ENCODE data around the gene DRC7.

Gene DRC7

GRCh38 chr16:57649443-57649751, 45.2 kb upstream of the DRC7 start:
- Histone ChIP-seq H4K20me1 (ENCODE audit: insufficient read depth, low read length) (peaks cover 4% of the 10 kb centered on the region; the same call in 1 of the 2 replicates), H3K79me2 (ENCODE audit: low read length) (no peaks in the 10 kb centered on the region), H3K9me3 (ENCODE audit: insufficient read depth, low read length) (no peaks in the 10 kb centered on the region), H3K9ac (ENCODE audit: low read length) (no peak overlapping the region), H3K27ac (ENCODE audit: low read length) (no peak overlapping the region), H3K4me1 (ENCODE audit: low read length) (peaks cover 22% of the 10 kb centered on the region), H3K36me3 (replicated peaks; ENCODE audit: low read depth, low read length) (no peaks in the 10 kb centered on the region), H2AFZ (ENCODE audit: low read depth, low read length) (no peak overlapping the region), H3K4me3 (ENCODE audit: low read length) (no peak overlapping the region), H3K27me3 (ENCODE audit: low read depth, low read length) (peaks cover 32% of the 10 kb centered on the region), H3K4me2 (ENCODE audit: low read length) (no peak overlapping the region)
- TF ChIP-seq CTCF (IDR thresholded peaks at IDR 0.05; ENCODE audit: low read depth, low read length) = no peak
- no peak for TF ChIP-seq EZH2phosphoT487 (IDR thresholded peaks at IDR 0.05; ENCODE audit: low read depth)

- no peak overlapping the region for H3K27ac ChIP-seq (ENCODE audit: low read length)
- TF ChIP-seq CTCF (IDR thresholded peaks at IDR 0.05; ENCODE audit: low read depth, low read length) (no peak), EZH2phosphoT487 (IDR thresholded peaks at IDR 0.05; ENCODE audit: low read depth) (no peak)
- no peaks in the 10 kb centered on the region for H3K36me3 ChIP-seq (replicated peaks; ENCODE audit: low read depth, low read length)
- no peaks in the 10 kb centered on the region for H3K79me2 ChIP-seq (ENCODE audit: low read length)
- no peak overlapping the region for H3K4me3 ChIP-seq (ENCODE audit: low read length)
- peaks cover 33% of the 10 kb centered on the region for H3K27me3 ChIP-seq (ENCODE audit: low read depth, low read length)
- H4K20me1 ChIP-seq (ENCODE audit: insufficient read depth, low read length) = peaks cover 4% of the 10 kb centered on the region; the same call in 1 of the 2 replicates
- H2AFZ ChIP-seq (ENCODE audit: low read depth, low read length) = no peak overlapping the region
- no peak overlapping the region for H3K4me2 ChIP-seq (ENCODE audit: low read length)
- peaks cover 22% of the 10 kb centered on the region for H3K4me1 ChIP-seq (ENCODE audit: low read length)
- H3K9me3 ChIP-seq (ENCODE audit: insufficient read depth, low read length) = no peaks in the 10 kb centered on the region
- H3K9ac ChIP-seq (ENCODE audit: low read length) = no peak overlapping the region
Measured at GRCh38 chr16:57649846-57650245, 44.8 kb upstream of the DRC7 start.

- Histone ChIP-seq H3K4me2 (ENCODE audit: low read length) (no peak overlapping the region), H4K20me1 (ENCODE audit: insufficient read depth, low read length) (peaks cover 4% of the 10 kb centered on the region; the same call in 1 of the 2 replicates), H3K9ac (ENCODE audit: low read length) (no peak overlapping the region), H3K27me3 (ENCODE audit: low read depth, low read length) (peaks cover 44% of the 10 kb centered on the region), H3K9me3 (ENCODE audit: insufficient read depth, low read length) (no peaks in the 10 kb centered on the region), H3K79me2 (ENCODE audit: low read length) (no peaks in the 10 kb centered on the region), H3K4me3 (ENCODE audit: low read length) (no peak overlapping the region), H3K36me3 (replicated peaks; ENCODE audit: low read depth, low read length) (no peaks in the 10 kb centered on the region), H3K4me1 (ENCODE audit: low read length) (peaks cover 22% of the 10 kb centered on the region), H2AFZ (ENCODE audit: low read depth, low read length) (no peak overlapping the region), H3K27ac (ENCODE audit: low read length) (no peak overlapping the region)
- TF ChIP-seq EZH2phosphoT487 (IDR thresholded peaks at IDR 0.05; ENCODE audit: low read depth) = no peak
- TF ChIP-seq CTCF (IDR thresholded peaks at IDR 0.05; ENCODE audit: low read depth, low read length) = no peak
Measured at GRCh38 chr16:57651344-57652333, 43.0 kb upstream of the DRC7 start.

GRCh38 chr16:57652695-57653471, 41.7 kb upstream of the DRC7 start:
- Histone ChIP-seq H3K27me3 (ENCODE audit: low read depth, low read length) (peaks cover 41% of the 10 kb centered on the region), H3K27ac (ENCODE audit: low read length) (no peak overlapping the region), H3K4me2 (ENCODE audit: low read length) (no peak overlapping the region)

More at GRCh38 chr16:57652695-57653471, 41.7 kb upstream of the DRC7 start:
- TF ChIP-seq CTCF (IDR thresholded peaks at IDR 0.05; ENCODE audit: low read depth, low read length) = no peak
- TF ChIP-seq EZH2phosphoT487 (IDR thresholded peaks at IDR 0.05; ENCODE audit: low read depth) = no peak
- Histone ChIP-seq H4K20me1 (ENCODE audit: insufficient read depth, low read length) (peaks cover 2% of the 10 kb centered on the region; the same call in 1 of the 2 replicates), H3K9ac (ENCODE audit: low read length) (no peak overlapping the region), H3K79me2 (ENCODE audit: low read length) (no peaks in the 10 kb centered on the region), H3K9me3 (ENCODE audit: insufficient read depth, low read length) (no peaks in the 10 kb centered on the region), H2AFZ (ENCODE audit: low read depth, low read length) (no peak overlapping the region), H3K36me3 (replicated peaks; ENCODE audit: low read depth, low read length) (no peaks in the 10 kb centered on the region), H3K4me3 (ENCODE audit: low read length) (no peak overlapping the region), H3K4me1 (ENCODE audit: low read length) (peaks cover 13% of the 10 kb centered on the region)

Measured in OCI-LY3 (cell line).